GM21367 (cell line): ENCODE measurements around the gene PF4V1.
"Not testable (repeated sequence)": the region's sequence is repeated elsewhere in the genome, so short reads cannot be mapped to it uniquely, and the experiment has no call there.

Experiments
- ATAC-seq: cut with Tn5 transposase; IDR thresholded peaks from one replicate; pipeline ENCODE4 v1.9.1; 2021; ENCODE audit not compliant: unreplicated experiment

PF4V1 gene

GRCh38 chr4:73869130-73870055 lies 16.3 kb downstream of the PF4V1 start, which contains the start of gene CXCL1:
Gene CXCL1, plus strand, starts transcription at chr4:73869393. Its CDS starts 78 bp downstream, at chr4:73869471.
- no peak for ATAC-seq

GRCh38 chr4:73870260-73870659 lies 17.2 kb downstream of the PF4V1 start:
- ATAC-seq: no peak

- no peak for ATAC-seq
Observed at GRCh38 chr4:73870768-73871167, 17.7 kb downstream of the PF4V1 start.

- no peak for ATAC-seq
Observed at GRCh38 chr4:73871511-73872310, 18.6 kb downstream of the PF4V1 start.

GRCh38 chr4:73872316-73873108 lies 19.4 kb downstream of the PF4V1 start:
- no peak for ATAC-seq

GRCh38 chr4:73874386-73874785 lies 21.3 kb downstream of the PF4V1 start:
- no peak for ATAC-seq

GRCh38 chr4:73875401-73875800 lies 22.3 kb downstream of the PF4V1 start:
- no peak for ATAC-seq

- ATAC-seq: no peak
Observed at GRCh38 chr4:73883306-73883705, 30.2 kb downstream of the PF4V1 start.

- ATAC-seq: no peak
Observed at GRCh38 chr4:73885574-73886267, 32.6 kb downstream of the PF4V1 start.

- ATAC-seq: no peak
Observed at GRCh38 chr4:73891326-73891725, 38.2 kb downstream of the PF4V1 start.

- no peak for ATAC-seq
Observed at GRCh38 chr4:73891739-73892405, 38.8 kb downstream of the PF4V1 start.

- ATAC-seq: no peak
Observed at GRCh38 chr4:73892966-73893365, 39.9 kb downstream of the PF4V1 start.

GRCh38 chr4:73894001-73894400 lies 40.9 kb downstream of the PF4V1 start:
- ATAC-seq: no peak

GRCh38 chr4:73895201-73896175 lies 42.4 kb downstream of the PF4V1 start:
- no peak for ATAC-seq

GRCh38 chr4:73896416-73896815 lies 43.3 kb downstream of the PF4V1 start:
- ATAC-seq: no peak

- ATAC-seq: no peak
Observed at GRCh38 chr4:73897380-73898136, 44.5 kb downstream of the PF4V1 start.

- ATAC-seq: not testable (repeated sequence)
Observed at GRCh38 chr4:73899338-73899737, 46.2 kb downstream of the PF4V1 start.

- ATAC-seq: no peak
Observed at GRCh38 chr4:73901031-73901430, 47.9 kb downstream of the PF4V1 start.
